Stimulated activated CD4-positive, alpha-beta T cell treated with anti-CD3 and anti-CD28 coated beads, Interleukin-12 subunit alpha, Interleukin-12 subunit beta, amount 100 ng/mL, for 48 hours (primary cell): ENCODE results near the gene ZHX3.
A peak's percentile ranks its signal among the peaks of the same experiment; 100 is the strongest.

Experiments
- DNase-seq, 3 donors: peaks; one replicate each; pipeline ENCODE4 v3.0.0-alpha.2; 2020; ENCODE audit warnings: low read depth in 2 of 3, low spot score in 1 of 3

ZHX3 gene

DNA sequence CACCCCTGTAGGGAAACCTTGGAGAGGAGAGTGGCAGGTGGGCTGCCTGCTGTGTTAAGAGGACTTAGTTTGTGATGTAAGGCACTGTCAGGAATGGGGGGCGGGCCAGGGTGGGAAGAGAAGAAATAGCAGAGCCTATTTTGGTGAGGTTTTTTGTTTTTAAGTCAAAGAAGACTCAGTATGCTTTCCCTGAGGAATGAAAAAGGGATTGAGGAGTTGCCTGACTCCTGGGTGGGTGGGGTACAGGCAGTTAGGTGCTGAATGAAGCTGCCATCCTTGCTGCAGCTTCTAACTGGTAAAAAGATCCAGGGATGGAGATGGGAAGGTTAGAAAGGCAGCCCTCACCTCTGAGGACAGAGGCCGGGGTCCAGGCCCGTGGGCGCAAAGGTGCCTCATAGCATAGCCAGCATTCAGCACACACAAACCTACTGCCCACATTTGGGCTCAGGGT, 142.3 kb downstream of the ZHX3 start:
- DNase-seq = no peak

GRCh38 chr20:41174782-41175181, 142.7 kb downstream of the ZHX3 start:
- DNase-seq = no peak

- DNase-seq = no peak
Observed at GRCh38 chr20:41174373-41174772, 143.2 kb downstream of the ZHX3 start.

DNA sequence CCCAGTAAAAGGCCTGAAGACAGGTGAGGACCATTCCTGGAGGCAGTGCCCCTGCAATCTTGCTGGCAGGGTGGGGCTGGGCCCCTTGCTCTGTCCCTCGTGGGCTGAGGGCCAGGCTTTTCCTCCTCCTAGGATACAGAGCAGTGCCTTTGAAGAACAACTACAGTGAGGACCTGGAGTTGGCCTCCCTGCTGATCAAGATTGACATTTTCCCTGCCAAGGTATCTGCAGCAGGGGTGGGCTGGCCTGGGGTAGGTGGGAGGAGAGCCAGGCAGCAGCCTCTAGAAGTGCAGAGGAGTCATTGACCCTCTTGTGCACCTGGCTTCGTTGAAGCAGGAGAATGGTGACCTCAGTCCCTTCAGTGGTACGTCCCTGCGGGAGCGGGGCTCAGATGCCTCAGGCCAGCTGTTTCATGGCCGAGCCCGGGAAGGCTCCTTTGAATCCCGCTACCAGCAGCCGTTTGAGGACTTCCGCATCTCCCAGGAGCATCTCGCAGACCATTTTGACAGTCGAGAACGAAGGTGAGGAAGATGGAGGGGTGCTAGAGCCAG, 143.7 kb downstream of the ZHX3 start:
- DNase-seq = no peak

- peak; percentile 37 to 61 (median 46) for DNase-seq
Observed at GRCh38 chr20:41173161-41173721, 144.3 kb downstream of the ZHX3 start.

DNA sequence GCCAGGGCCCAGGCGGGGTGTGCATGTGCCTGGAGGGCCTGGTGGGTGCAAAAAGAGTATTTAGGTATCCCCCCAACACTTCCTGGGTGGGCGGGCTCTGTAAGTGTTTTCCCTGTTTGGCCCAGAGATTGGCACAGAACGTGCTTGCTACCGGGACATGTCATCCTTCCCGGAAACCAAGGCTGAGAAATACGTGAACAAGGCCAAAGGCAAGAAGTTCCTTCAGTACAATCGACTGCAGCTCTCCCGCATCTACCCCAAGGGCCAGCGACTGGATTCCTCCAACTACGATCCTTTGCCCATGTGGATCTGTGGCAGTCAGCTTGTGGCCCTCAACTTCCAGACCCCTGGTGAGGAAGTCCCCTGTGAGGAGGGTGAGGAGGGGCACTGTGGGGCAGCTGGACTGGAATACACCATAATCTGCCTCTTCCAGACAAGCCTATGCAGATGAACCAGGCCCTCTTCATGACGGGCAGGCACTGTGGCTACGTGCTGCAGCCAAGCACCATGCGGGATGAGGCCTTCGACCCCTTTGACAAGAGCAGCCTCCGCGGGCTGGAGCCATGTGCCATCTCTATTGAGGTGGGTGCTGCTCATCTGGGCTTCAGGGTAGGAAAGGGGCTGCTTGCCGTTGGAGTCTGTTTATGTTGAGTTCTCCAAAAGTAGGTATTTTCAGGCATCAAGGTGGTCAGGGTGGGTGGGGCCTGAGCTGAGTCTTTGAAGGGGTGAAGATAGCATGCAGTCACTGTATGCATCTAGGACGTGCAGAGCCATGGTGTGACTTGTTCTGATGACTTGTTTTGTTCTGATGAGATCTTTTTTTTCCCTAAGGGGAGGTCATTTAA, 145.0 kb downstream of the ZHX3 start:
- DNase-seq = no peak

GRCh38 chr20:41171736-41172295, 145.7 kb downstream of the ZHX3 start:
- no peak for DNase-seq

DNA sequence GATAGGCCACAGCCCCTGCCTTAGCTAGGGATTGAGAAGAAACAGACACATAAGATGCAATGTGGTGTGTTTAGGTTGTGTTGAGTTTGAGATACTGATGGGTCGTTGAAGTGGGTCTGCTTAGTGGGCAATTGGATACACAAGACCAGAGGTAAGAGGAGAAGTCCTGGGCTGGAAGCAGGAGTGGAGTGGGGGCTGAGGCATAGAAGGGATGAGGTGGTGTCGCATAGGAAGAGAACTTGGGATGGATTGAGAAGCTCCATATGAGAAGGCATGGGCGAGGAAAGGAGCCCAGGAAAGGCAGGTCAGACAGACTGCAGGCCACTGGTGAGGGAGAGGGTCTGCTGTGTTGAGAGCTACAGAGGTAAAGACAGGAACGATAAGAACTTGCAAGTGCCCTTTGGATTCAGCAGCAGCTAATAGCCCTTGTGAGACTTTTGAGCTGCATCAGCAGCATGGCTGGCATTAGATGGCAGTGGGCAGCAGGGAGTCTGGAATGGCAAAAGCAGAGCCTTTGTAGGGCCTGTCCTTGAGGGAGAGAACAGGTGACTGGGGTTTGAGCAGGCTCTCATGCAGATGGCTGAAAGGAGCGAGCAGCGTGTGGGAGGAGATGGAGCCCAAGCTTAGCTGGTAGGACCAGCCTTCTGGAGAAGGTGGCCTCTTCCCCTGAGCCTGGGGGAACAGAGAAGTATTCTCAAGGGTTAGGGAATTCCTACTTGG, 147.0 kb downstream of the ZHX3 start:
- DNase-seq = no peak

DNA sequence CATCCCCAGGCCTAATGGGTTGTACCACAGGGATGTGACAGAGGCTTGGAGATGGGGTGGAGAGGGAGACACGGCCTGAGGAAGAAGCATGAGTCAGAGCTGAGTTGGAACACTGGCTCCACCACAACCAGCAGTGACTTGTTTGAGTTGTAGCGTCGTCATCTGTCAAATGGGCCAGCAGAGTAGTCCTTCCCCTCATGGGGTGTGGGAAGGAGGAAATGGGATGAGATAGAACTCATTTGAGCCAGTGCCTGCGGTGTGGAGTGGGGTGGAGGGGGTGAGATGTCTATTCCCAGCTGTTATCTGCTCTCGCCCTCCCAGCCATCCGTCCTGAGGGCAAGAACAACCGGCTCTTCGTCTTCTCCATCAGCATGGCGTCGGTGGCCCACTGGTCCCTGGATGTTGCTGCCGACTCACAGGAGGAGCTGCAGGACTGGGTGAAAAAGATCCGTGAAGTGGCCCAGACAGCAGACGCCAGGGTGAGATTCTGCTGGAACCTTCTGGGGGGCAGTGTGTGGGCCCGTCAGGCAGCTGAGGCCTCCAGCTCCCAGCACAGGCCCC, 147.7 kb downstream of the ZHX3 start:
- no peak for DNase-seq

DNA sequence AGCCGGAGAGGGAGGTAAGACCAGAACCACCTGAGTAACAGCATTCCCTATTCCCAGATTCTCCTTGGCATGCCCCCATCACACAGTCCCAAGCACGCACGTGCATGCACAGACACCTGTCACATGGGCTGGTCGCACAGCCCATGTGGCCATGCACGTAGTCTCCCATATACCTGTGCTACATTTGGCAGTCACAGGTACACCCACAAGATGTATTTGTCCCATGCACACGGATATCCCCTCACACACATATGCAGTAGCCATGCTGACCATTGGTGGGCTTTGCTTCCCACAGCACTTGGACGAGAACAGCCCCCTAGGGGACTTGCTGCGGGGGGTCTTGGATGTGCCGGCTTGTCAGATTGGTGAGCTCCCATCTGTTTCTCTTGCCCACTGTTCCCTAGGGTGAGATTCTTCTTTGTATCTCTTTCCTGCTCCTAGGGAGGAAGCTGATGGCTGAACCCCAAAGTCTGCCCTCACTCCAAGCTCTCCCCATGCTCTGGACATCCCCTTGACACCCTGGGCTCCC, 148.3 kb downstream of the ZHX3 start:
- DNase-seq = no peak

- no peak for DNase-seq
Observed at GRCh38 chr20:41168281-41169161, 149.0 kb downstream of the ZHX3 start.

- DNase-seq = no peak
Observed at GRCh38 chr20:41167481-41168253, 149.9 kb downstream of the ZHX3 start.

DNA sequence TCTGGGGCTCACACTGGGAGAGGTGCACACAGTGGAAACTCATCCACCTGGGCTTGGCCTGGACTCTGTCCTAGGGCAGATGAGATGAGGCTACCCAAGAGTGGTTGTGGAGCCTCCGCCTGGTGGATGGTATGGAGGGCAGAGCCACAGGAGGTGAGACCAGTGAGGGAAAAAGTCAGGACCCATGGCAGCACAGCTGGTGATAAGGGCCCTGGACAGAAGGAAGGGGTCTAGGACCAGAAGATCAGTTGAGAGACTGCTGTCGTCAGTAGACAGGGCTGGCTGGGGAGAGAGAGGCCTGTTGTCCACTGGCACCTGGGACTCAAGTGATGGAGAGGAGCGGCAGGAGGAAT, 150.4 kb downstream of the ZHX3 start:
- no peak for DNase-seq

DNA sequence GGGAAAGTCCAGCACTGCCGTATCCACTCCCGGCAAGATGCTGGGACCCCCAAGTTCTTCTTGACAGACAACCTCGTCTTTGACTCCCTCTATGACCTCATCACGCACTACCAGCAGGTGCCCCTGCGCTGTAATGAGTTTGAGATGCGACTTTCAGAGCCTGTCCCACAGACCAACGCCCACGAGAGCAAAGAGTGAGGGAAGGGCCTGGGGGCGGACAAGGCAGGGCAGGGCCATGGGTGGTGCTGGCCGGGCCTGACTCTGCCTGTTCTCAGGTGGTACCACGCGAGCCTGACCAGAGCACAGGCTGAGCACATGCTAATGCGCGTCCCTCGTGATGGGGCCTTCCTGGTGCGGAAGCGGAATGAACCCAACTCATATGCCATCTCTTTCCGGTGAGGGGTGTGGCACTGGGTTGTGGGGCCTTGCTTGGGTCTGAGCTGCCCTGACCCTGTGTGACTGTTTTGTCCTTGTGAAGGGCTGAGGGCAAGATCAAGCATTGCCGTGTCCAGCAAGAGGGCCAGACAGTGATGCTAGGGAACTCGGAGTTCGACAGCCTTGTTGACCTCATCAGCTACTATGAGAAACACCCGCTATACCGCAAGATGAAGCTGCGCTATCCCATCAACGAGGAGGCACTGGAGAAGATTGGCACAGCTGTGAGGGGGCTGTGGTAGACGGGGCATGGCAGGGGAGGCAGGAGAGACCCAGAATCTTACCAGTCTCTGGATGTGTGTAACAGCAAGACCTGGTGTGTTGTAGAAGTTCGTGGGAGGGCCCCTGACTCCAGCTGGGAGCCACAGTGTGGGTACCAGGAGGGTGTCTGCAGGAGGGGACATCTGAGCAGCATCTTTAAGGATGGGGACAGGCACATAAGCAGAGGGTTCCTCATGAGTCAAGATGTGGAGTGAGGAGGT, 151.1 kb downstream of the ZHX3 start:
- no peak for DNase-seq

- DNase-seq = no peak
Observed at GRCh38 chr20:41165001-41165882, 152.3 kb downstream of the ZHX3 start.

- no peak for DNase-seq
Observed at GRCh38 chr20:41163821-41164220, 153.7 kb downstream of the ZHX3 start.

DNA sequence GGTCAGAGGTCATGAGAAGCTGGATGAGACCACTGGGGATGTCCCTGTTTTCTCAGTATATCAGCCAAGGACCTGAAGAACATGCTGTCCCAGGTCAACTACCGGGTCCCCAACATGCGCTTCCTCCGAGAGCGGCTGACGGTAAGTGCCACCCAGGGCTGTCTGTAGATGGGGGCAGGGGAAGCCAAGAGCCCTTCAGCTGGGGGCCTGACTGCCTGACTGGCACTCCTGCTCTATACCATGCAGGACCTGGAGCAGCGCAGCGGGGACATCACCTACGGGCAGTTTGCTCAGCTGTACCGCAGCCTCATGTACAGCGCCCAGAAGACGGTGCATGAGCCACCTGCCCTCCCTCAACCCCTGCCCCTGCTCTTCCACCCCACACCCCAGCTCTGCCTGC, 155.1 kb downstream of the ZHX3 start:
- DNase-seq = no peak
